DND-41 (cell line): ENCODE data around the gene DTNB.

ENCODE experiments used
- ATAC-seq: fragments of 200-7000 bp; cut with Tn5 transposase; 3 replicates; pipeline ENCODE4 v1.9.1; 2021; ENCODE audit warnings: low read depth; ENCODE audit not compliant: insufficient read depth
- DNase-seq: peaks from one replicate; pipeline ENCODE4 v3.0.0-alpha.2; 2020
- H2AFZ ChIP-seq: 2 replicates; pipeline ENCODE4 v1.6.0; 2012; ENCODE audit warnings: low read depth, low read length
- H3K27ac ChIP-seq: 2 replicates; pipeline ENCODE4 v1.5.1; 2012; ENCODE audit warnings: low read length, inconsistent platforms
- H3K27me3 ChIP-seq: fragments of 200-600 bp; sonication (generic); 2 replicates; pipeline ENCODE4 v1.6.0; 2012; ENCODE audit warnings: low read length, mild to moderate bottlenecking, inconsistent platforms; ENCODE audit not compliant: insufficient read depth, poor library complexity
- H3K36me3 ChIP-seq: 2 replicates; pipeline ENCODE4 v1.5.1; 2012; ENCODE audit warnings: low read length, inconsistent platforms; ENCODE audit not compliant: insufficient read depth
- H3K4me1 ChIP-seq: 2 replicates; pipeline ENCODE4 v1.5.1; 2012; ENCODE audit warnings: mild to moderate bottlenecking, low read length; ENCODE audit not compliant: insufficient read depth
- H3K4me2 ChIP-seq: 2 replicates; pipeline ENCODE4 v1.6.0; 2012; ENCODE audit warnings: mild to moderate bottlenecking, moderate library complexity, low read length, inconsistent platforms; ENCODE audit not compliant: insufficient read depth
- H3K4me3 ChIP-seq, 2 experiments: fragments of 200-600 bp in 1 of 2; shearing (Covaris generic) in 1 of 2; 2 replicates each; pipeline ENCODE4 v1.5.1; 2012 to 2016; ENCODE audit warnings: inconsistent platforms in 2 of 2, low read length in 2 of 2, mild to moderate bottlenecking in 2 of 2, low read depth in 1 of 2, moderate library complexity in 1 of 2
- H3K79me2 ChIP-seq: 2 replicates; pipeline ENCODE4 v1.6.0; 2012; ENCODE audit warnings: low read length, inconsistent platforms; ENCODE audit not compliant: insufficient read depth
- H3K9ac ChIP-seq: 2 replicates; pipeline ENCODE4 v1.6.0; 2012; ENCODE audit warnings: low read depth, mild to moderate bottlenecking, inconsistent platforms, low read length, moderate library complexity
- H3K9me3 ChIP-seq: 2 replicates; pipeline ENCODE4 v1.5.1; 2012; ENCODE audit warnings: low read length, moderate library complexity, mild to moderate bottlenecking, inconsistent platforms; ENCODE audit not compliant: insufficient read depth, severe bottlenecking
- H4K20me1 ChIP-seq: 2 replicates; pipeline ENCODE4 v1.6.0; 2012; ENCODE audit warnings: low read length; ENCODE audit not compliant: insufficient read depth
- EZH2 ChIP-seq: IDR thresholded peaks from 3 replicates; pipeline ENCODE4 v1.6.1; 2012; ENCODE audit warnings: borderline replicate concordance, low read depth, mild to moderate bottlenecking, moderate library complexity, low read length, inconsistent platforms; ENCODE audit not compliant: severe bottlenecking
- TF ChIP-seq, protein P1 (sequence below): IDR thresholded peaks from 2 replicates; pipeline ENCODE4 v1.5.1; 2012; ENCODE audit warnings: borderline replicate concordance, low read length, moderate library complexity, mild to moderate bottlenecking; ENCODE audit not compliant: poor library complexity, severe bottlenecking; ENCODE audit errors: extremely low read depth

DTNB gene

GRCh38 chr2:25512707-25513106 is 160.7 kb downstream of the DTNB start:
- no peak for DNase-seq
- no peaks in the 10 kb centered on the region for H3K27me3 ChIP-seq
- no peaks in the 10 kb centered on the region for H3K4me1 ChIP-seq
- no peaks in the 10 kb centered on the region for H3K36me3 ChIP-seq
- no peak overlapping the region for H3K4me3 ChIP-seq
- H4K20me1 ChIP-seq, result no peaks in the 10 kb centered on the region
- TF ChIP-seq, protein P1, sequence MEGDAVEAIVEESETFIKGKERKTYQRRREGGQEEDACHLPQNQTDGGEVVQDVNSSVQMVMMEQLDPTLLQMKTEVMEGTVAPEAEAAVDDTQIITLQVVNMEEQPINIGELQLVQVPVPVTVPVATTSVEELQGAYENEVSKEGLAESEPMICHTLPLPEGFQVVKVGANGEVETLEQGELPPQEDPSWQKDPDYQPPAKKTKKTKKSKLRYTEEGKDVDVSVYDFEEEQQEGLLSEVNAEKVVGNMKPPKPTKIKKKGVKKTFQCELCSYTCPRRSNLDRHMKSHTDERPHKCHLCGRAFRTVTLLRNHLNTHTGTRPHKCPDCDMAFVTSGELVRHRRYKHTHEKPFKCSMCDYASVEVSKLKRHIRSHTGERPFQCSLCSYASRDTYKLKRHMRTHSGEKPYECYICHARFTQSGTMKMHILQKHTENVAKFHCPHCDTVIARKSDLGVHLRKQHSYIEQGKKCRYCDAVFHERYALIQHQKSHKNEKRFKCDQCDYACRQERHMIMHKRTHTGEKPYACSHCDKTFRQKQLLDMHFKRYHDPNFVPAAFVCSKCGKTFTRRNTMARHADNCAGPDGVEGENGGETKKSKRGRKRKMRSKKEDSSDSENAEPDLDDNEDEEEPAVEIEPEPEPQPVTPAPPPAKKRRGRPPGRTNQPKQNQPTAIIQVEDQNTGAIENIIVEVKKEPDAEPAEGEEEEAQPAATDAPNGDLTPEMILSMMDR, result no peak
- TF ChIP-seq EZH2, result no peak
- no peak overlapping the region for H3K4me2 ChIP-seq
- H2AFZ ChIP-seq, result no peak overlapping the region
- no peak for ATAC-seq
- H3K79me2 ChIP-seq, result no peaks in the 10 kb centered on the region
- no peak overlapping the region for H3K27ac ChIP-seq
- no peaks in the 10 kb centered on the region for H3K9me3 ChIP-seq
- H3K9ac ChIP-seq, result no peak overlapping the region

DNA sequence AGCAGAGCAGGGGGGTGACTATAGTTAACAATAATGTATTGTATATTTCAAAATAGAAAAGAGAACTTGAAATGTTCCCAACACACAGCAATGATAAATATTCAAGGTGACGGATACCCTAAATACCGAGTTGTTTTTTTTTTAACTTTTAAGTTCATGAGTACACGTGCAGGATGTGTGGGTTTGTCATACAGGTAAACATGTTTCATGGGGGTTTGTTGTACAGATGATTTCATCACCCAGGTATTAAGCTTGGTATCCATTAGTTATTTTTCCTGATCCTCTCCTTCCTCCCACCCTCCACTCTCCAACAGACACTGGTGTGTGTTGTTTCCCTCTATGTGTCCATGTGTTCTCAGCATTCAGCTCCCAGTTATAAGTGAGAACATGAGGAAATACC is 167.2 kb downstream of the DTNB start:
- TF ChIP-seq EZH2, result no peak
- TF ChIP-seq, protein P1, result no peak
- Histone ChIP-seq H3K27me3 (no peaks in the 10 kb centered on the region), H2AFZ (no peak overlapping the region), H4K20me1 (no peaks in the 10 kb centered on the region), H3K4me3 (no peak overlapping the region), H3K4me2 (no peak overlapping the region), H3K27ac (no peak overlapping the region), H3K36me3 (no peaks in the 10 kb centered on the region), H3K9ac (no peak overlapping the region), H3K4me1 (no peaks in the 10 kb centered on the region), H3K9me3 (no peaks in the 10 kb centered on the region), H3K79me2 (no peaks in the 10 kb centered on the region)
- ATAC-seq (no peak), DNase-seq (no peak)

DNA sequence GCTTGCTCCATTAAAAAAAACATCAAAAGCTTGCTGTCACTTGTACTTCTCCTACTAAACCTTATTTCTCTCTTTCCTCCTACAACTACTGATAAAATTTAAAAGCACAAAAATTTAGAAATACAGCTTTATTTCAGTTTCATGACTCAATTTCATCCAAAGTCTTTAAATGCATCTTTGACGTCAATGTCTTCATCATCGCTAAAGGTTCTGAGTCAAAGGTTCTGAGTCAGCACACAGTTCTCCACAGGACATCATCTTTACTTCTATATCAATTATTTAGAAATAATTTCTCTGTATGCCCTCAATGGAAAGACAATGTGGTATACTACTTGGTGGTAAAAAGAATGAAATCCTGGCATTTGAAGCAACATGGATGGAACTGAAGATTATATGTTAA is 167.8 kb downstream of the DTNB start:
- H3K27ac ChIP-seq, result no peak overlapping the region
- TF ChIP-seq EZH2, result no peak
- TF ChIP-seq, protein P1, result no peak
- H3K9me3 ChIP-seq, result no peaks in the 10 kb centered on the region
- H4K20me1 ChIP-seq, result no peaks in the 10 kb centered on the region
- H3K4me3 ChIP-seq, result no peak overlapping the region
- H3K4me1 ChIP-seq, result no peaks in the 10 kb centered on the region
- no peaks in the 10 kb centered on the region for H3K36me3 ChIP-seq
- H3K9ac ChIP-seq, result no peak overlapping the region
- no peaks in the 10 kb centered on the region for H3K27me3 ChIP-seq
- ATAC-seq, result no peak
- H3K79me2 ChIP-seq, result no peaks in the 10 kb centered on the region
- no peak overlapping the region for H2AFZ ChIP-seq
- no peak for DNase-seq
- H3K4me2 ChIP-seq, result no peak overlapping the region

- Histone ChIP-seq H3K27me3 (no peaks in the 10 kb centered on the region), H2AFZ (no peak overlapping the region), H3K79me2 (no peaks in the 10 kb centered on the region), H3K9me3 (no peaks in the 10 kb centered on the region), H3K9ac (no peak overlapping the region), H3K4me3 (no peak overlapping the region), H3K4me2 (no peak overlapping the region), H3K4me1 (no peaks in the 10 kb centered on the region), H3K27ac (no peak overlapping the region), H4K20me1 (no peaks in the 10 kb centered on the region), H3K36me3 (no peaks in the 10 kb centered on the region)
- ATAC-seq (no peak), DNase-seq (no peak)
- TF ChIP-seq, protein P1, result no peak
- TF ChIP-seq EZH2, result no peak
These were observed 168.2 kb downstream of the DTNB start for GRCh38 chr2:25505182-25505581.
